DND-41 (cell line): ENCODE measurements around the gene SCYGR1.

Experiments used
- CTCF ChIP-seq: IDR thresholded peaks from 2 replicates; pipeline ENCODE4 v1.5.1; 2012; ENCODE audit warnings: borderline replicate concordance, low read length, moderate library complexity, mild to moderate bottlenecking; ENCODE audit not compliant: poor library complexity, severe bottlenecking; ENCODE audit errors: extremely low read depth
- EZH2 ChIP-seq: IDR thresholded peaks from 3 replicates; pipeline ENCODE4 v1.6.1; 2012; ENCODE audit warnings: borderline replicate concordance, low read depth, mild to moderate bottlenecking, moderate library complexity, low read length, inconsistent platforms; ENCODE audit not compliant: severe bottlenecking

GRCh38 chr2:227366769-227367426 is 20.9 kb downstream of the SCYGR1 start:
- TF ChIP-seq CTCF (no peak), EZH2 (no peak)
